ENCODE data around the gene ZFP91.

The ZFP91 gene

GRCh38 chr11:58591659-58592058 is 12.8 kb downstream of the ZFP91 start:
- DNase-seq, result no peak

GRCh38 chr11:58592760-58593472 is 14.1 kb downstream of the ZFP91 start:
- DNase-seq, result no peak

- no peak for DNase-seq
Measured at GRCh38 chr11:58594826-58595225, 16.0 kb downstream of the ZFP91 start.

- no peak for DNase-seq
Measured at GRCh38 chr11:58596621-58597020, 17.8 kb downstream of the ZFP91 start.

GRCh38 chr11:58597486-58598144 is 18.8 kb downstream of the ZFP91 start:
- no peak for DNase-seq

GRCh38 chr11:58600510-58600909 is 21.6 kb downstream of the ZFP91 start:
- DNase-seq, result no peak

- DNase-seq, result no peak
Measured at GRCh38 chr11:58606930-58607714, 28.3 kb downstream of the ZFP91 start.

GRCh38 chr11:58608331-58608730 is 29.5 kb downstream of the ZFP91 start:
- no peak for DNase-seq

GRCh38 chr11:58609723-58610122 is 30.9 kb downstream of the ZFP91 start:
- no peak for DNase-seq

- DNase-seq, result no peak
Measured at GRCh38 chr11:58613228-58613627, 34.4 kb downstream of the ZFP91 start.

GRCh38 chr11:58615559-58615958 is 36.7 kb downstream of the ZFP91 start:
- no peak for DNase-seq

- no peak for DNase-seq
Measured at GRCh38 chr11:58616594-58616993, 37.7 kb downstream of the ZFP91 start.

- no peak for DNase-seq
Measured at GRCh38 chr11:58617976-58618557, 39.2 kb downstream of the ZFP91 start.

- DNase-seq, result no peak
Measured at GRCh38 chr11:58621586-58622262, 42.9 kb downstream of the ZFP91 start.

- DNase-seq, result no peak
Measured at GRCh38 chr11:58622344-58622743, 43.5 kb downstream of the ZFP91 start, which contains the start of gene CNTF. TSS of gene CNTF (plus strand) at chr11:58622665. CDS start at chr11:58622753, 88 bp downstream.

GRCh38 chr11:58625086-58625485 is 46.2 kb downstream of the ZFP91 start:
- no peak for DNase-seq

GRCh38 chr11:58625826-58626460 is 47.1 kb downstream of the ZFP91 start:
- no peak for DNase-seq

- DNase-seq, result no peak
Measured at GRCh38 chr11:58626934-58627483, 48.1 kb downstream of the ZFP91 start.

- no peak for DNase-seq
Measured at GRCh38 chr11:58628446-58628845, 49.6 kb downstream of the ZFP91 start.

GRCh38 chr11:58629857-58630256 is 51.0 kb downstream of the ZFP91 start:
- no peak for DNase-seq

GRCh38 chr11:58631378-58631777 is 52.5 kb downstream of the ZFP91 start:
- DNase-seq, result no peak

- no peak for DNase-seq
Measured at GRCh38 chr11:58632510-58632909, 53.6 kb downstream of the ZFP91 start.

All from right forelimb (tissue), 1 donor.